Caco-2 (cell line): Measurements from ENCODE around the gene IQGAP2. TPM values are rescaled to one million over a fixed set of nuclear protein-coding genes. Genes with fewer than 3 reads are reported as not detected.

Source experiments
- BruUV-seq: library from RNA; stranded (reverse); fragments of 400-500 nt; replicated peaks from 2 replicates; lab custom pipeline; 2021; lab: Mats Ljungman, UMichigan
- CTCF ChIA-PET: fragments of 300-600 bp; sonication (Branson Sonifier 250); formaldehyde crosslinking; loops from one replicate; lab custom pipeline; 2022; ENCODE audit warnings: antibody characterized with exemption; lab: Charles Lee
- POLR2A ChIA-PET: fragments of 300-600 bp; sonication (Branson Sonifier 250); formaldehyde crosslinking; loops from one replicate; lab custom pipeline; 2022; ENCODE audit warnings: antibody characterized with exemption; lab: Charles Lee
- DNase-seq, 2 experiments: peaks; one replicate each; pipeline versions ENCODE4 v3.0.0 to v3.0.0-alpha.2; 2020 to 2022
- H3K27me3 ChIP-seq: replicated peaks from 2 replicates; pipeline ENCODE4 v1.6.0; 2011; ENCODE audit warnings: low read length; ENCODE audit not compliant: control insufficient read depth, insufficient read depth
- H3K36me3 ChIP-seq: 2 replicates; pipeline ENCODE4 v1.5.1; 2011; ENCODE audit warnings: low read length; ENCODE audit not compliant: control insufficient read depth, insufficient read depth
- H3K4me1 ChIP-seq: fragments of 250-450 bp; sonication (Bioruptor Pico); 2 replicates; pipeline ENCODE4 v1.5.1; 2020; ENCODE audit warnings: mild to moderate bottlenecking
- H3K4me3 ChIP-seq: 2 replicates; pipeline ENCODE4 v1.5.1; 2011; ENCODE audit warnings: low read depth, mild to moderate bottlenecking, control low read depth, low read length
- H3K9me3 ChIP-seq: fragments of 250-450 bp; sonication (Bioruptor Pico); 2 replicates; pipeline ENCODE4 v1.5.1; 2020; ENCODE audit warnings: mild to moderate bottlenecking, moderate library complexity
- H3K27ac Mint-ChIP-seq: one replicate; pipeline ENCODE4 v1.8.0; 2022; ENCODE audit warnings: mixed read lengths; ENCODE audit not compliant: unreplicated experiment
- H3K27me3 Mint-ChIP-seq: one replicate; pipeline ENCODE4 v1.8.0; 2022; ENCODE audit warnings: mixed read lengths; ENCODE audit not compliant: insufficient read depth, unreplicated experiment
- H3K36me3 Mint-ChIP-seq: one replicate; pipeline ENCODE4 v1.8.0; 2022; ENCODE audit warnings: mild to moderate bottlenecking, mixed read lengths; ENCODE audit not compliant: insufficient read depth, unreplicated experiment
- H3K4me1 Mint-ChIP-seq: one replicate; pipeline ENCODE4 v1.8.0; 2022; ENCODE audit warnings: low read depth, mixed read lengths; ENCODE audit not compliant: unreplicated experiment
- H3K4me3 Mint-ChIP-seq: one replicate; pipeline ENCODE4 v1.8.0; 2022; ENCODE audit warnings: mild to moderate bottlenecking, moderate library complexity, mixed read lengths; ENCODE audit not compliant: unreplicated experiment
- H3K9me3 Mint-ChIP-seq: one replicate; pipeline ENCODE4 v1.8.0; 2022; ENCODE audit warnings: mixed read lengths; ENCODE audit not compliant: unreplicated experiment
- CTCF ChIP-seq, 2 experiments: fragments of 200-600 bp in 1 of 2; IDR thresholded peaks; 1 replicate in 1 of 2; 2 replicates in 1 of 2; pipeline versions ENCODE4 v1.5.1 to v1.8.0; 2011 to 2022; ENCODE audit warnings: antibody characterized with exemption in 1 of 2, control low read depth in 1 of 2, inconsistent platforms in 1 of 2, low read depth in 1 of 2, low read length in 1 of 2, mild to moderate bottlenecking in 1 of 2, moderate library complexity in 1 of 2; ENCODE audit not compliant: insufficient read depth in 1 of 2, severe bottlenecking in 1 of 2, unreplicated experiment in 1 of 2
- intact Hi-C: fragments of 100-400 bp; cut with micrococcal nuclease; formaldehyde crosslinking; loops from one replicate; pipeline ENCODE4 v1.10.0; 2022; ENCODE audit not compliant: unreplicated experiment
- total RNA-seq: library from RNA; stranded (reverse); gene quantifications from 2 replicates; pipeline ENCODE4 v1.2.3, GENCODE V29; 2022

The IQGAP2 gene
- total RNA-seq, 1 experiment from 2014 or later, result 89.4 TPM

DNA sequence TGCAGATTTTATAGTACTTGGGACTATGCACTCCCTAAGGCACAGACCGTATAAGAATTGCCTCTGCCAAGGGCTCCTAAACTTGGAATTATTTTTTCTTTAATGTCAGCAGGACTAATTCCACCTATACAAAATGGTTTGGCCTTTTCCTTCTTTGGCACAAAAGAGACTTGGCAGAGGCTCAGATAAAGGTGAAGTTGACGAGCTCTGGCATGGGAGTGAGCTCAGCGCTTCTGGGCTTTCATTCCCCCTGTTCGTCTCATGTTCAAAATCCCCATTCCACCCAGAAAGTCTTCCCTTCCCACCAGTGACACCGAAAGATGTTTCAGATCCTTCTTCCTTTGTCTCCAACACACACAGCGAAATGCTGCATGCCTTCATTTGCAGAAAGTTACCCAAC lies 158.9 kb downstream of the IQGAP2 start:
- no peak overlapping the region for H3K4me3 ChIP-seq
- no peaks in the 10 kb centered on the region for H3K9me3 Mint-ChIP-seq
- BruUV-seq, result no TSS peak
- H3K36me3 Mint-ChIP-seq, result peaks cover 31% of the 10 kb centered on the region
- CTCF ChIA-PET, result no interaction called here
- TF ChIP-seq CTCF (IDR thresholded peaks at IDR 0.05; ENCODE audit: insufficient read depth in 1 of 2, low read depth in 1 of 2, low read length in 1 of 2, severe bottlenecking in 1 of 2, unreplicated experiment in 1 of 2), result no peak
- H3K36me3 ChIP-seq, result no peaks in the 10 kb centered on the region
- no peaks in the 10 kb centered on the region for H3K4me1 ChIP-seq
- H3K27me3 Mint-ChIP-seq, result no peaks in the 10 kb centered on the region
- H3K27me3 ChIP-seq, result no peaks in the 10 kb centered on the region
- H3K4me3 Mint-ChIP-seq, result no peak overlapping the region
- peaks cover 10% of the 10 kb centered on the region for H3K4me1 Mint-ChIP-seq
- H3K9me3 ChIP-seq, result no peaks in the 10 kb centered on the region
- intact Hi-C loops, result no loop called here
- POLR2A ChIA-PET, result no interaction called here
- DNase-seq, result no peak
- H3K27ac Mint-ChIP-seq, result no peak overlapping the region

GRCh38 chr5:76565009-76565408 lies 161.9 kb downstream of the IQGAP2 start:
- peaks cover 10% of the 10 kb centered on the region for H3K4me1 Mint-ChIP-seq
- CTCF ChIA-PET, result no interaction called here
- no peak overlapping the region for H3K4me3 ChIP-seq

GRCh38 chr5:76570153-76570552 lies 167.1 kb downstream of the IQGAP2 start:
- no peak overlapping the region for H3K4me3 ChIP-seq
- H3K27me3 ChIP-seq, result no peaks in the 10 kb centered on the region
- no peak overlapping the region for H3K27ac Mint-ChIP-seq
- no peaks in the 10 kb centered on the region for H3K27me3 Mint-ChIP-seq
- ChIA-PET CTCF (no interaction called here), POLR2A (no interaction called here)
- intact Hi-C loops, result no loop called here
- H3K9me3 ChIP-seq, result no peaks in the 10 kb centered on the region
- no peaks in the 10 kb centered on the region for H3K36me3 ChIP-seq
- BruUV-seq, result no TSS peak
- H3K4me1 Mint-ChIP-seq, result peaks cover 10% of the 10 kb centered on the region
- no peak overlapping the region for H3K4me3 Mint-ChIP-seq
- H3K4me1 ChIP-seq, result no peaks in the 10 kb centered on the region; the same call in 1 of the 2 replicates
- H3K36me3 Mint-ChIP-seq, result peaks cover 25% of the 10 kb centered on the region
- TF ChIP-seq CTCF (IDR thresholded peaks at IDR 0.05; ENCODE audit: insufficient read depth in 1 of 2, low read depth in 1 of 2, low read length in 1 of 2, severe bottlenecking in 1 of 2, unreplicated experiment in 1 of 2), result no peak
- H3K9me3 Mint-ChIP-seq, result no peaks in the 10 kb centered on the region
- DNase-seq, result no peak

More at GRCh38 chr5:76565009-76565408, 161.9 kb downstream of the IQGAP2 start:
- POLR2A ChIA-PET, result interaction anchor here (0.6 kb wide), 1 partner anchor 651 kb away, joined by 3 read pairs; no protein-coding TSS in a partner anchor
- no peak for DNase-seq
- TF ChIP-seq CTCF (IDR thresholded peaks at IDR 0.05; ENCODE audit: insufficient read depth in 1 of 2, low read depth in 1 of 2, low read length in 1 of 2, severe bottlenecking in 1 of 2, unreplicated experiment in 1 of 2), result no peak
- Mint-ChIP-seq H3K27ac (no peak overlapping the region), H3K36me3 (peaks cover 17% of the 10 kb centered on the region), H3K27me3 (no peaks in the 10 kb centered on the region), H3K9me3 (no peaks in the 10 kb centered on the region), H3K4me3 (no peak overlapping the region)
- no TSS peak for BruUV-seq
- H3K36me3 ChIP-seq, result no peaks in the 10 kb centered on the region
- H3K4me1 ChIP-seq, result no peaks in the 10 kb centered on the region; the same call in 1 of the 2 replicates
- H3K9me3 ChIP-seq, result no peaks in the 10 kb centered on the region
- H3K27me3 ChIP-seq, result no peaks in the 10 kb centered on the region
- intact Hi-C loops, result no loop called here
